Left lung (tissue), 10 donors: ENCODE measurements around the gene HESX1. TPM values are rescaled to one million over a fixed set of nuclear protein-coding genes. Genes with fewer than 3 reads are reported as not detected.

ENCODE experiments used
- ATAC-seq: fragments of 200-7000 bp; cut with Tn5 transposase; one replicate; pipeline ENCODE4 v1.9.1; 2020; ENCODE audit warnings: moderate library complexity
- DNase-seq, 4 donors: peaks; one replicate each; pipeline ENCODE4 v3.0.0-alpha.2; 2013 to 2020
- H3K27ac ChIP-seq, 2 donors: fragments of 200-600 bp; sonication (generic) in 1 of 2; one replicate each; pipeline versions ENCODE4 v1.5.0 to v1.8.0; 2020 to 2021
- H3K27me3 ChIP-seq, 2 donors: fragments of 200-600 bp; sonication (generic) in 1 of 2; one replicate each; pipeline versions ENCODE4 v1.5.0 to v1.8.0; 2020 to 2021
- H3K36me3 ChIP-seq, 2 donors: fragments of 200-600 bp; sonication (generic) in 1 of 2; one replicate each; pipeline versions ENCODE4 v1.5.0 to v1.8.0; 2020 to 2021
- H3K4me1 ChIP-seq, 2 donors: fragments of 200-600 bp; one replicate each; pipeline ENCODE4 v1.8.0; 2021
- H3K4me3 ChIP-seq, 2 donors: fragments of 200-600 bp; sonication (generic) in 1 of 2; one replicate each; pipeline versions ENCODE4 v1.5.0 to v1.8.0; 2020 to 2021; ENCODE audit warnings: mild to moderate bottlenecking in 1 of 2
- H3K9me3 ChIP-seq, 2 donors: fragments of 200-600 bp; sonication (generic) in 1 of 2; one replicate each; pipeline versions ENCODE4 v1.5.0 to v1.8.0; 2020 to 2021
- CTCF ChIP-seq, 2 donors: fragments of 200-600 bp; sonication (generic) in 1 of 2; IDR thresholded peaks; one replicate each; pipeline versions ENCODE4 v1.5.0 to v1.8.0; 2021; ENCODE audit warnings: antibody characterized with exemption in 2 of 2
- intact Hi-C, 2 donors: fragments of 100-400 bp; cut with DNase I; formaldehyde crosslinking; loops; one replicate each; pipeline versions ENCODE4 v1.11.2 to v1.14.2; 2022
- polyA plus RNA-seq, 6 donors: library from polyadenylated mRNA; unstranded; fragments of 120-200 nt; gene quantifications; one replicate each; pipeline ENCODE4 v1.2.1, GENCODE V29; 2013; ENCODE audit not compliant: insufficient read length in 6 of 6
- total RNA-seq, 2 donors: library from RNA; stranded (reverse); fragmentation: NEBNext Ultra II Directional; extraction: Animal tissue kit (Norgen Biotek cat#: 25700); gene quantifications; one replicate each; pipeline ENCODE4 v1.2.1, GENCODE V29; 2021
- donor health status: DM: no; HTN: yes; CAD: no.
- donor health status: DM: no; HTN: no; CAD: no.

Gene HESX1
- total and polyA plus RNA-seq, 8 donors: 0.47 to 4.0 (median 3.3) TPM

- no peak overlapping the region for H3K27ac ChIP-seq
- no peak for ATAC-seq
Observed at GRCh38 chr3:57224856-57225255, 25.1 kb upstream of the HESX1 start.

GRCh38 chr3:57221883-57222282, 22.1 kb upstream of the HESX1 start:
- Histone ChIP-seq H3K36me3 (no peaks in the 10 kb centered on the region), H3K4me1 (peaks cover 3 to 8% of the 10 kb centered on the region in 2 donors), H3K27me3 (no peaks in the 10 kb centered on the region), H3K27ac (no peak overlapping the region), H3K9me3 (no peaks in the 10 kb centered on the region), H3K4me3 (no peak overlapping the region)
- no peak for TF ChIP-seq CTCF (IDR thresholded peaks at IDR 0.05)
- intact Hi-C loops: loop anchor here in 1 of 2 donors (10.0 kb wide), 2 partner anchors 127 to 227 kb away; no protein-coding TSS in a partner anchor
- DNase-seq (peak in 1 of 4 donors; percentile 21), ATAC-seq (no peak)

More at GRCh38 chr3:57224856-57225255, 25.1 kb upstream of the HESX1 start:
- intact Hi-C loops: loop anchor here in 1 of 2 donors (10.0 kb wide), 2 partner anchors 130 to 230 kb away; no protein-coding TSS in a partner anchor
- TF ChIP-seq CTCF (IDR thresholded peaks at IDR 0.05): no peak
- H3K27me3 ChIP-seq: no peaks in the 10 kb centered on the region
- H3K4me3 ChIP-seq: no peak overlapping the region
- H3K36me3 ChIP-seq: no peaks in the 10 kb centered on the region
- no peak for DNase-seq
- H3K4me1 ChIP-seq: peaks cover 15 to 23% of the 10 kb centered on the region in 2 donors
- H3K9me3 ChIP-seq: no peaks in the 10 kb centered on the region

GRCh38 chr3:57206423-57206822, 6.6 kb upstream of the HESX1 start:
- intact Hi-C loops: no loop called here
- no peak overlapping the region for H3K4me3 ChIP-seq
- H3K36me3 ChIP-seq: no peaks in the 10 kb centered on the region
- no peaks in the 10 kb centered on the region for H3K4me1 ChIP-seq
- DNase-seq (no peak), ATAC-seq (no peak)
- H3K27me3 ChIP-seq: no peaks in the 10 kb centered on the region
- H3K27ac ChIP-seq: no peak overlapping the region
- TF ChIP-seq CTCF (IDR thresholded peaks at IDR 0.05): no peak
- no peaks in the 10 kb centered on the region for H3K9me3 ChIP-seq

GRCh38 chr3:57194641-57195040, 5.1 kb downstream of the HESX1 start:
- no peak for ATAC-seq
- Histone ChIP-seq H3K9me3 (no peaks in the 10 kb centered on the region), H3K36me3 (no peaks in the 10 kb centered on the region), H3K4me1 (no peaks in the 10 kb centered on the region), H3K27ac (no peak overlapping the region), H3K4me3 (no peak overlapping the region), H3K27me3 (peaks cover 0 to 3% of the 10 kb centered on the region in 2 donors)
- no peak for DNase-seq
- no peak for TF ChIP-seq CTCF (IDR thresholded peaks at IDR 0.05)
- intact Hi-C loops: no loop called here

GRCh38 chr3:57192028-57192427, 7.8 kb downstream of the HESX1 start:
- intact Hi-C loops: no loop called here
- ATAC-seq (no peak), DNase-seq (no peak)
- Histone ChIP-seq H3K36me3 (no peaks in the 10 kb centered on the region), H3K4me1 (no peaks in the 10 kb centered on the region), H3K27ac (no peak overlapping the region), H3K4me3 (no peak overlapping the region), H3K9me3 (no peaks in the 10 kb centered on the region), H3K27me3 (no peaks in the 10 kb centered on the region)
- no peak for TF ChIP-seq CTCF (IDR thresholded peaks at IDR 0.05)
